ENCODE measurements around the gene EPHX1.

The EPHX1 gene

GRCh38 chr1:225874431-225874830 is 64.5 kb downstream of the EPHX1 start:
- H3K4me2 ChIP-seq (ENCODE audit: low read length), result no peak overlapping the region
- peaks cover 43% of the 10 kb centered on the region for H3K36me3 ChIP-seq (ENCODE audit: insufficient read depth, low read length)
- H3K4me3 ChIP-seq (ENCODE audit: low read length), result no peak overlapping the region
- no peak overlapping the region for H3K9ac ChIP-seq (ENCODE audit: low read depth, low read length)
- no peaks in the 10 kb centered on the region for H3K9me3 ChIP-seq (replicated peaks; ENCODE audit: low read length)
- H3K4me1 ChIP-seq (ENCODE audit: control insufficient read depth, insufficient read depth, low read length), result peaks cover 31% of the 10 kb centered on the region
- H3K27me3 ChIP-seq (ENCODE audit: control insufficient read depth, insufficient read depth, low read length), result no peaks in the 10 kb centered on the region

- peaks cover 33% of the 10 kb centered on the region for H3K4me1 ChIP-seq (ENCODE audit: control insufficient read depth, insufficient read depth, low read length)
- no peak overlapping the region for H3K4me2 ChIP-seq (ENCODE audit: low read length)
- H3K4me3 ChIP-seq (ENCODE audit: low read length), result no peak overlapping the region
- H3K36me3 ChIP-seq (ENCODE audit: insufficient read depth, low read length), result peaks cover 43% of the 10 kb centered on the region
- no peaks in the 10 kb centered on the region for H3K27me3 ChIP-seq (ENCODE audit: control insufficient read depth, insufficient read depth, low read length)
- H3K9ac ChIP-seq (ENCODE audit: low read depth, low read length), result no peak overlapping the region
- no peaks in the 10 kb centered on the region for H3K9me3 ChIP-seq (replicated peaks; ENCODE audit: low read length)
Observed at GRCh38 chr1:225875044-225875815, 65.3 kb downstream of the EPHX1 start.

DNA sequence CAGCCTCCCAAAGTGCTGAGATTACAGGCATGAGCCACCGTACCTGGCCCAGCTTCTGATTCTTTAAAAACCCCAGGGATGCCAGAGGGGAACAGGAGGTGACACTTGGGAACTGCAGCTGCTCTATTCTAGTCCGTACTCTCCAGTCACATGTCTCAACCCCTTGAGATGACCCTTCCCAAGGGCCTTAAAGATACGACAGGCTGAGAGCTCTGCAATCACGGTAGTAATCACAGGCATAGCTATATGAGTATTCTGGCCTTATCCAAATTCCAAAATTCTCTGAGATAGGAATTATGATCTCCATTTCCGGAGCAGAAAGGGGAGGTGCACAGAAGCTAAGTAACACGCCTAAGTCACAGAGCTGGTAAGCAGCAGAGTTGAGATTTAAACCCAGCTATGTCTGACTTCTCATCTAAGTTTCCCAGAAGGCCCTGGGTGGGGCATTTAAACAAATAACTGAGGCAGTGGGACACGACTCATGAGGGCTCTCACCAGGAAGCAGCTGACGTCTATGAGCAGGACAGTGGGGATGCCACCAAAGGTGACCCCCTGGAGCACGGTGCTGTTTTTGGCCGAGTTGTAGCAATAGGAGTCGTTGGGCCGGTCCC is 67.1 kb downstream of the EPHX1 start:
- Histone ChIP-seq H3K9me3 (replicated peaks; ENCODE audit: low read length) (no peaks in the 10 kb centered on the region), H3K27me3 (ENCODE audit: control insufficient read depth, insufficient read depth, low read length) (no peaks in the 10 kb centered on the region), H3K9ac (ENCODE audit: low read depth, low read length) (no peak overlapping the region), H3K4me1 (ENCODE audit: control insufficient read depth, insufficient read depth, low read length) (peaks cover 33% of the 10 kb centered on the region), H3K4me2 (ENCODE audit: low read length) (no peak overlapping the region), H3K4me3 (ENCODE audit: low read length) (no peak overlapping the region), H3K36me3 (ENCODE audit: insufficient read depth, low read length) (peaks cover 34% of the 10 kb centered on the region)

DNA sequence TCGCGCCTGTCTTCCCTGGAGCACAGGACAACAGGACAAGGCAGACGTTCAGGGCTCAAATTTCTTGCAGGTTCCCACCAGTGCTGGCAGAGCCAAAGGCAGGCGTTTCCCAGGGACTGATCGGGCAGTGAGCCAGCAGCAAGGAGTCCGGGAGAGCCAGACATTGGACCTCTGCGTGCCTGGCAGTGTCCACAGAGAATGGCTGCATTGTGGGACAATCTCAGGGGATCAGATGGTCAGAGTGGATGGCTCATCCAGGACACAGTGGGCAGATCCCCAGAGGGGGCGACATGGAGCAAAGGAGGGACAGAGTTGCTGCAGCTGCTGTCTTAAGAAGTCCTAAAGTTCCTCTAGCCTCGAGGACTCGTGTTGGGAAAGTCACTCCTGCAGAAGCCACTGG is 67.7 kb downstream of the EPHX1 start:
- H3K36me3 ChIP-seq (ENCODE audit: insufficient read depth, low read length), result peaks cover 34% of the 10 kb centered on the region
- no peaks in the 10 kb centered on the region for H3K27me3 ChIP-seq (ENCODE audit: control insufficient read depth, insufficient read depth, low read length)
- peaks cover 29% of the 10 kb centered on the region for H3K4me1 ChIP-seq (ENCODE audit: control insufficient read depth, insufficient read depth, low read length)
- no peaks in the 10 kb centered on the region for H3K9me3 ChIP-seq (replicated peaks; ENCODE audit: low read length)
- H3K4me2 ChIP-seq (ENCODE audit: low read length), result no peak overlapping the region
- H3K4me3 ChIP-seq (ENCODE audit: low read length), result no peak overlapping the region
- no peak overlapping the region for H3K9ac ChIP-seq (ENCODE audit: low read depth, low read length)

- Histone ChIP-seq H3K27me3 (ENCODE audit: control insufficient read depth, insufficient read depth, low read length) (no peaks in the 10 kb centered on the region), H3K4me1 (ENCODE audit: control insufficient read depth, insufficient read depth, low read length) (peaks cover 33% of the 10 kb centered on the region), H3K9ac (ENCODE audit: low read depth, low read length) (no peak overlapping the region), H3K4me3 (ENCODE audit: low read length) (no peak overlapping the region), H3K9me3 (replicated peaks; ENCODE audit: low read length) (no peaks in the 10 kb centered on the region), H3K4me2 (ENCODE audit: low read length) (no peak overlapping the region), H3K36me3 (ENCODE audit: insufficient read depth, low read length) (peaks cover 30% of the 10 kb centered on the region)
Observed at GRCh38 chr1:225878282-225878681, 68.4 kb downstream of the EPHX1 start.

DNA sequence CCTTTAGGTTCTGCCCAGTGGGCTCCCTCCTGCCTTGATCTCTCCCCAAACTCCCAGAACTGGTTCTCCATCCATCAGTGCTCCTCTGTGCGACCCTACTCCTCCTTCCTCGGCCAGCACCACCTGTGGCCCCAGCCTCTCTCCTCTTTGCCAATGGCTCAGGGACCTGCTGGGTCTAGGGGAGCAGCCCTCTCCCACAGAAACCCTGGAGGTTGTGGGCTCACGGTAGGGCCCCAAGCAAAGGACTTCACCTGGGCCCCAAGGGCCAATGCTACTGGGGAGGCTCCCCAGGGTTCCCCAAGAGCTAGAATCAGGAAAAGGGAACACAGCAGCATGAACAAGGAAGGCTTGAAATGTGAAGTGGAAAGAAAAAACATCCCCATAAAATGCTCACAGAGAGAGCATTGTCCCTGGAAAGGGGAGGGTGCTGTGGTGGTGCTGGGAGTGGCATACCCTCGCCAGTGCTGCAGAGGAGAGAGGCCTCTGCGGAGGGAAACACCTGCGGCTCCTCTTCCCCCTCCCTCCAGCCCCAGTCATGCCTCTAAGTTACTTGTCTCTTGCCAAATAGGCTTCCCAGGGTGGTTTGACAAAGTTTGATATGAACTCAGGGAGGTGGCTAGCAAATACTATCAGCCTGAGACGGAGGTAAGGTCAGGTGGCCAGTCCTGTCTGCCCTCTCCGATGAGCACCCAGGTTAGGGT is 69.7 kb downstream of the EPHX1 start:
- H3K36me3 ChIP-seq (ENCODE audit: insufficient read depth, low read length), result peaks cover 18% of the 10 kb centered on the region
- no peaks in the 10 kb centered on the region for H3K9me3 ChIP-seq (replicated peaks; ENCODE audit: low read length)
- H3K4me3 ChIP-seq (ENCODE audit: low read length), result no peak overlapping the region
- peaks cover 34% of the 10 kb centered on the region for H3K4me1 ChIP-seq (ENCODE audit: control insufficient read depth, insufficient read depth, low read length)
- no peak overlapping the region for H3K9ac ChIP-seq (ENCODE audit: low read depth, low read length)
- H3K27me3 ChIP-seq (ENCODE audit: control insufficient read depth, insufficient read depth, low read length), result no peaks in the 10 kb centered on the region
- no peak overlapping the region for H3K4me2 ChIP-seq (ENCODE audit: low read length)

DNA sequence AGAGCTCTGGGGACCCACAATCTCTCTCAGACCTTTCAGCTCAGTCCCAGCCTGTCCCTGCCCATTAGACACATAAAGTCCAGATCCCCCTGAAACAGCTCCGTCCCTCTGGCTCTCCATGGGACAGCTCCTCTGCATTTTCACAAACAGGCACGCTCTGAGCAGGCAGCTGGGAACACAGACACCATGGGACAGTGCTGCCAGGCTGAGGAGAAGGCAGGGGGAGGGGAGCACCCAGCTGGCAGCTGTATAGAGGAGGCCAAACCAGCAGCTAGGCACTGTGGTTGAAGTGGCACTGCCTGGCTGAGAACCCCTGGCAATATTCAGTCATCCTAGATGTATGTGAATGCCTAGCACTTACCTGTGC is 70.3 kb downstream of the EPHX1 start:
- peaks cover 15% of the 10 kb centered on the region for H3K36me3 ChIP-seq (ENCODE audit: insufficient read depth, low read length)
- peaks cover 34% of the 10 kb centered on the region for H3K4me1 ChIP-seq (ENCODE audit: control insufficient read depth, insufficient read depth, low read length)
- H3K4me2 ChIP-seq (ENCODE audit: low read length), result peak overlapping the region; percentile 98
- no peak overlapping the region for H3K9ac ChIP-seq (ENCODE audit: low read depth, low read length)
- no peaks in the 10 kb centered on the region for H3K27me3 ChIP-seq (ENCODE audit: control insufficient read depth, insufficient read depth, low read length)
- H3K4me3 ChIP-seq (ENCODE audit: low read length), result no peak overlapping the region
- H3K9me3 ChIP-seq (replicated peaks; ENCODE audit: low read length), result no peaks in the 10 kb centered on the region

DNA sequence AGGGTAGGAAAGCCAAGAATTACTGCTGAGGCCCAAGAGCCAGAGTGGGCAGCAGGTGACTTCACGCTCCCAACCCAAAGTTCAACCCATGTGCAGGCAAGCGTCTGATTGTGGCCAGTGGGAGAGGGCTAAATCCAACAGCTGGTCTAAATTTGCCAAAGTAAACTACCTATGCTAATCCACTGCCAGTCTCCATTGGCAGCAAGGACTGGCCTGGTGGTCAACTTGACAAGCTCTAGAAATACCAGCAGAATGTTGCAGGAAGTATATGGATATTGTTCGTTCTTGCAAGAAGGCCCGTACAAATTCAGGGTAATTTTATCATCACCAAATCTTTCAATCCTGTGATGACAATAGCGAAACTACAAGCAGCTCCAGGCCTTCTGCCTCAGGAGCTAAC is 70.7 kb downstream of the EPHX1 start:
- Histone ChIP-seq H3K9ac (ENCODE audit: low read depth, low read length) (no peak overlapping the region), H3K36me3 (ENCODE audit: insufficient read depth, low read length) (peaks cover 11% of the 10 kb centered on the region), H3K4me2 (ENCODE audit: low read length) (peak overlapping the region; percentile 98), H3K9me3 (replicated peaks; ENCODE audit: low read length) (no peaks in the 10 kb centered on the region), H3K27me3 (ENCODE audit: control insufficient read depth, insufficient read depth, low read length) (no peaks in the 10 kb centered on the region), H3K4me1 (ENCODE audit: control insufficient read depth, insufficient read depth, low read length) (peaks cover 34% of the 10 kb centered on the region), H3K4me3 (ENCODE audit: low read length) (peak overlapping the region; percentile 99)

- H3K4me3 ChIP-seq (ENCODE audit: low read length), result peak overlapping the region; percentile 99
- H3K4me1 ChIP-seq (ENCODE audit: control insufficient read depth, insufficient read depth, low read length), result peaks cover 34% of the 10 kb centered on the region
- H3K9ac ChIP-seq (ENCODE audit: low read depth, low read length), result peak overlapping the region; percentile 97
- peak overlapping the region; percentile 98 for H3K4me2 ChIP-seq (ENCODE audit: low read length)
- H3K27me3 ChIP-seq (ENCODE audit: control insufficient read depth, insufficient read depth, low read length), result no peaks in the 10 kb centered on the region
- peaks cover 8% of the 10 kb centered on the region for H3K36me3 ChIP-seq (ENCODE audit: insufficient read depth, low read length)
- no peaks in the 10 kb centered on the region for H3K9me3 ChIP-seq (replicated peaks; ENCODE audit: low read length)
Observed at GRCh38 chr1:225881081-225881958, 71.4 kb downstream of the EPHX1 start.

DNA sequence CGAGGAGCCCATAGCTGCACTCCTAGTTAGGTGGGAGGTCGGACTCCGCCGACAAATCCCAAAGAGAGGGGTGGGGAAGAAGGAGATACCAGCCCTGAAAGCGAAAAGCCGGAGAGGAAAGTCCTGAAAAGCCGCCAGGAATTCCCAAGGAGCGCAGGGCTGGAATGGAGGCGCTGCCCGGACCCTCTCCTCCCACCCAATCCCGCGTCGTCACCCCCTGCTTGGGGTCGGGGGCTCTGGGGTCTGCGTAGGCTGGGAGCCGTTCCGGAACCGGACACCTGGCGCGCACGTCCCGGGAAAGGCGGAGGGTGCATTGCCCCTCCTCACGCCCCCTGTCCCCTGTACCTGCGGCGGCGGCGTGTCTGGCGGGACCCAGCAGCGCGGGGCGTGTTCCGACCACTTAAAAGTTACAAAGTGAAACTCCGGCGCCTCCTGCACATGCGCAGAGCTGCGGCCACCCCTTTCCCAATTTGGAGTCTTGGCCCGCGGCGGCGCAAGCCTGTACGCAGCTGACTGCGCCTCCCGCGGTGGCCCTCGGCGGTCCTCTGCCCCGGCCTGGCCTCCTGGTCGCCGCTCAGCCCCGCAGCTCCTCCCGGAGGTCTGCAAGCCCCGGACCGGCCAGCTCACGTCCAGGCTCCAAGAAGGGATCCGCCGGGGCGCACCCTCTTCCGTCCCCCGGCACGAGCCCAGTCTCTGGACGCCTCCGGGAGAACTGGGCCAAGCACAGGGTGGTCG is 72.2 kb downstream of the EPHX1 start, which contains the start of gene TMEM63A:
Gene TMEM63A (minus strand): TSS at position 422 of the 735 bp plus-strand sequence. CDS start 4,800 bp downstream, outside the sequence.
- Histone ChIP-seq H3K9ac (ENCODE audit: low read depth, low read length) (peak within 1 kb of the TSS; percentile 97), H3K36me3 (ENCODE audit: insufficient read depth, low read length) (peaks cover 2% of the 10 kb centered on the region), H3K4me2 (ENCODE audit: low read length) (peak within 1 kb of the TSS; percentile 98), H3K9me3 (replicated peaks; ENCODE audit: low read length) (no peaks in the 10 kb centered on the region), H3K27me3 (ENCODE audit: control insufficient read depth, insufficient read depth, low read length) (no peaks in the 10 kb centered on the region), H3K4me1 (ENCODE audit: control insufficient read depth, insufficient read depth, low read length) (peaks cover 34% of the 10 kb centered on the region), H3K4me3 (ENCODE audit: low read length) (peak within 1 kb of the TSS; percentile 99)

Measured in skeletal muscle satellite cell (primary cell).